Esophagus mucosa (tissue), 1 donor: ENCODE results near the gene DDX56. TPM values are rescaled to one million over a fixed set of nuclear protein-coding genes. Genes with fewer than 3 reads are reported as not detected.

Source experiments
- ATAC-seq: fragments of 200-7000 bp; cut with Tn5 transposase; one replicate; pipeline ENCODE4 v1.9.1; 2020
- total RNA-seq: library from RNA; stranded (reverse); gene quantifications from one replicate; pipeline ENCODE4 v1.2.4, GENCODE V29; 2023
- donor health status: DM: yes; HTN: yes; CAD: no.

Gene DDX56
- total RNA-seq, 1 donor from 2014 or later, result 51.8 TPM

- ATAC-seq, result peak; percentile 46
Measured at GRCh38 chr7:44534501-44534900, 39.2 kb downstream of the DDX56 start.

GRCh38 chr7:44534087-44534486 lies 39.6 kb downstream of the DDX56 start:
- ATAC-seq, result no peak

- no peak for ATAC-seq
Measured at GRCh38 chr7:44533301-44534055, 40.2 kb downstream of the DDX56 start.

GRCh38 chr7:44531421-44532380 lies 42.0 kb downstream of the DDX56 start:
- no peak for ATAC-seq

- ATAC-seq, result peak; percentile 81
Measured at GRCh38 chr7:44530990-44531389, 42.7 kb downstream of the DDX56 start.

GRCh38 chr7:44524811-44525388 lies 48.8 kb downstream of the DDX56 start:
- no peak for ATAC-seq

- ATAC-seq, result no peak
Measured at GRCh38 chr7:44522315-44522714, 51.4 kb downstream of the DDX56 start.

- ATAC-seq, result peak; percentile 23
Measured at GRCh38 chr7:44521347-44522095, 52.2 kb downstream of the DDX56 start.

- no peak for ATAC-seq
Measured at GRCh38 chr7:44520574-44520973, 53.1 kb downstream of the DDX56 start.

GRCh38 chr7:44519546-44519945 lies 54.2 kb downstream of the DDX56 start:
- no peak for ATAC-seq

- ATAC-seq, result no peak
Measured at GRCh38 chr7:44518761-44519160, 54.9 kb downstream of the DDX56 start.

- ATAC-seq, result no peak
Measured at GRCh38 chr7:44517175-44517574, 56.5 kb downstream of the DDX56 start.

Other genes starting within 250 kb of the DDX56 start
- gene CAMK2B, start 248.3 kb downstream of the DDX56 start, total RNA-seq, result 1.1 TPM
- gene NUDCD3, start 83.2 kb downstream of the DDX56 start, total RNA-seq, result 68.9 TPM
- gene NPC1L1, start 32.6 kb downstream of the DDX56 start, total RNA-seq, result not detected
- gene TMED4, start 8.3 kb upstream of the DDX56 start, total RNA-seq, result 33.9 TPM
- gene OGDH, start 32.7 kb upstream of the DDX56 start, total RNA-seq, result 99.2 TPM
- gene ZMIZ2, start 174.9 kb upstream of the DDX56 start, total RNA-seq, result 34.0 TPM
- 2,087 TPM for gene PPIA, start 222.8 kb upstream of the DDX56 start, total RNA-seq